Erythroblast (primary cell): ENCODE data around the gene RAB31.

Experiments
- GATA1 ChIP-seq: IDR thresholded peaks from 2 replicates; pipeline ENCODE4 v1.6.1; 2011; ENCODE audit warnings: low read depth, mild to moderate bottlenecking, control low read depth, low read length, moderate library complexity
- POLR2A ChIP-seq: IDR thresholded peaks from 2 replicates; pipeline ENCODE4 v1.6.1; 2011; ENCODE audit warnings: mild to moderate bottlenecking, low read length

GRCh38 chr18:9712611-9713010, 4.5 kb downstream of the RAB31 start:
- TF ChIP-seq POLR2A (no peak), GATA1 (no peak)
